Transverse colon (tissue), 3 donors: ENCODE measurements around the gene GSK3B.

Experiments used
- EP300 ChIP-seq: sonication (generic); formaldehyde crosslinking; IDR thresholded peaks from one replicate; pipeline ENCODE4 v1.6.1; 2017; ENCODE audit warnings: antibody characterized with exemption, low read depth
- POLR2A ChIP-seq: fragments of 450-650 bp; IDR thresholded peaks from one replicate; pipeline ENCODE4 v1.6.1; 2016; ENCODE audit warnings: antibody characterized with exemption, mild to moderate bottlenecking, moderate library complexity
- TF ChIP-seq, protein P1 (sequence below), 5 experiments: fragments of 200-600 bp in 3 of 5; fragments of 450-650 bp in 2 of 5; sonication (generic) in 3 of 5; IDR thresholded peaks; 1 replicate in 2 of 5; 2 replicates in 3 of 5; pipeline ENCODE4 v1.5.1; 2016 to 2017; ENCODE audit warnings: antibody characterized with exemption in 5 of 5, inconsistent platforms in 3 of 5, mild to moderate bottlenecking in 2 of 5, moderate library complexity in 1 of 5

DNA sequence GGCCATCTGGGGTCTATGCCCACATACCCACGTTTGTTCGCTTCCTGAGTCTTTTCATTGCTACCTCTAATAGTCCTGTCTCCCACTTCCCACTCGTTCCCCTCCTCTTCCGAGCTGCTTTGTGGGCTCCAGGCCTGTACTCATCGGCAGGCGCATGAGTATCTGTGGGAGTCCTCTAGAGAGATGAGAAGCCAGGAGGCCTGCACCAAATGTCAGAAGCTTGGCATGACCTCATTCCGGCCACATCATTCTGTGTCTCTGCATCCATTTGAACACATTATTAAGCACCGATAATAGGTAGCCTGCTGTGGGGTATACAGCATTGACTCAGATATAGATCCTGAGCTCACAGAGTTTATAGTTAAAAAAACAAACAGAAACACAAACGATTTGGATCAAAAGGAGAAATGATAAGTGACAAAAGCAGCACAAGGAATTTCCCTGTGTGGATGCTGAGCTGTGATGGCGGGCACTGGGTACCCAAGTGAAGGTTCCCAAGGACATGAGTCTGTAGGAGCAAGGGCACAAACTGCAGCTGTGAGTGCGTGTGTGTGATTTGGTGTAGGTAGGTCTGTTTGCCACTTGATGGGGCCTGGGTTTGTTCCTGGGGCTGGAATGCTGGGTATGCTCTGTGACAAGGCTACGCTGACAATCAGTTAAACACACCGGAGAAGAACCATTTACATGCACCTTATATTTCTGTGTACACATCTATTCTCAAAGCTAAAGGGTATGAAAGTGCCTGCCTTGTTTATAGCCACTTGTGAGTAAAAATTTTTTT is 276.5 kb downstream of the GSK3B start:
- TF ChIP-seq, protein P1, sequence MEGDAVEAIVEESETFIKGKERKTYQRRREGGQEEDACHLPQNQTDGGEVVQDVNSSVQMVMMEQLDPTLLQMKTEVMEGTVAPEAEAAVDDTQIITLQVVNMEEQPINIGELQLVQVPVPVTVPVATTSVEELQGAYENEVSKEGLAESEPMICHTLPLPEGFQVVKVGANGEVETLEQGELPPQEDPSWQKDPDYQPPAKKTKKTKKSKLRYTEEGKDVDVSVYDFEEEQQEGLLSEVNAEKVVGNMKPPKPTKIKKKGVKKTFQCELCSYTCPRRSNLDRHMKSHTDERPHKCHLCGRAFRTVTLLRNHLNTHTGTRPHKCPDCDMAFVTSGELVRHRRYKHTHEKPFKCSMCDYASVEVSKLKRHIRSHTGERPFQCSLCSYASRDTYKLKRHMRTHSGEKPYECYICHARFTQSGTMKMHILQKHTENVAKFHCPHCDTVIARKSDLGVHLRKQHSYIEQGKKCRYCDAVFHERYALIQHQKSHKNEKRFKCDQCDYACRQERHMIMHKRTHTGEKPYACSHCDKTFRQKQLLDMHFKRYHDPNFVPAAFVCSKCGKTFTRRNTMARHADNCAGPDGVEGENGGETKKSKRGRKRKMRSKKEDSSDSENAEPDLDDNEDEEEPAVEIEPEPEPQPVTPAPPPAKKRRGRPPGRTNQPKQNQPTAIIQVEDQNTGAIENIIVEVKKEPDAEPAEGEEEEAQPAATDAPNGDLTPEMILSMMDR (IDR thresholded peaks at IDR 0.05), result no peak
- no peak for TF ChIP-seq EP300
- TF ChIP-seq POLR2A, result no peak
